ENCODE results near the gene C14orf93.

GRCh38 chr14:23043145-23043544 lies 33.2 kb upstream of the C14orf93 start:
- TF ChIP-seq CTCF (IDR thresholded peaks at IDR 0.05) = no peak
- TF ChIP-seq POLR2A (IDR thresholded peaks at IDR 0.05) = no peak
- TF ChIP-seq EP300 (IDR thresholded peaks at IDR 0.05) = no peak
- TF ChIP-seq POLR2AphosphoS5 (IDR thresholded peaks at IDR 0.05) = no peak
